HEK293 (cell line): ENCODE measurements around the gene RAP1A.
"Not testable (repeated sequence)": the region's sequence is repeated elsewhere in the genome, so short reads cannot be mapped to it uniquely, and the experiment has no call there.

Experiments used
- CTCF ChIA-PET: fragments of 350-600 bp; formaldehyde crosslinking; extraction: SDS; loops from one replicate; lab custom pipeline; 2021; ENCODE audit warnings: antibody characterized with exemption; lab: Yijun Ruan, JAX
- POLR2A ChIA-PET: fragments of 300-600 bp; formaldehyde crosslinking; extraction: SDS; loops from one replicate; lab custom pipeline; 2020; ENCODE audit warnings: antibody characterized with exemption, inconsistent platforms; lab: Yijun Ruan, JAX
- H3K27ac ChIP-seq: fragments of 200-500 bp; sonication (Bioruptor generic); 2 replicates; pipeline ENCODE4 v1.5.1; 2014; ENCODE audit warnings: low read depth, low read length, control low read depth, inconsistent platforms; ENCODE audit errors: extremely low read depth
- H3K36me3 ChIP-seq, 2 experiments: fragments of 200-500 bp in 1 of 2; sonication (Bioruptor generic) in 1 of 2; 1 replicate in 1 of 2; 2 replicates in 1 of 2; pipeline ENCODE4 v1.5.1; 2014 to 2017; ENCODE audit warnings: inconsistent platforms in 2 of 2, low read length in 2 of 2; ENCODE audit not compliant: control insufficient read depth in 2 of 2, insufficient read depth in 1 of 2
- H3K4me1 ChIP-seq: fragments of 200-500 bp; sonication (Bioruptor generic); 2 replicates; pipeline ENCODE4 v1.5.1; 2014; ENCODE audit warnings: mild to moderate bottlenecking, low read length, inconsistent platforms; ENCODE audit not compliant: control insufficient read depth, insufficient read depth
- H3K4me3 ChIP-seq: 2 replicates; pipeline ENCODE4 v1.5.1; 2011; ENCODE audit warnings: low read depth, mild to moderate bottlenecking, control low read depth, low read length, moderate library complexity
- H3K9me3 ChIP-seq: fragments of 200-500 bp; sonication (Bioruptor generic); 2 replicates; pipeline ENCODE4 v1.5.1; 2014; ENCODE audit warnings: low read depth, low read length, inconsistent platforms; ENCODE audit not compliant: control insufficient read depth, insufficient read depth
- GLIS1 ChIP-seq: fragments of 450-650 bp; formaldehyde crosslinking; IDR thresholded peaks from 2 replicates; pipeline ENCODE4 v1.5.1; 2016; ENCODE audit warnings: missing biosample characterization, missing genetic modification characterization
- GLIS2 ChIP-seq: fragments of 450-650 bp; formaldehyde crosslinking; IDR thresholded peaks from 2 replicates; pipeline ENCODE4 v1.5.1; 2016; ENCODE audit warnings: missing biosample characterization, missing genetic modification characterization
- KLF9 ChIP-seq: fragments of 450-650 bp; formaldehyde crosslinking; IDR thresholded peaks from 2 replicates; pipeline ENCODE4 v1.5.1; 2016; ENCODE audit warnings: missing biosample characterization, missing genetic modification characterization, low read depth
- MYNN ChIP-seq: fragments of 450-650 bp; formaldehyde crosslinking; IDR thresholded peaks from 2 replicates; pipeline ENCODE4 v1.5.1; 2016; ENCODE audit warnings: missing biosample characterization, missing genetic modification characterization, borderline replicate concordance
- OSR2 ChIP-seq: fragments of 450-650 bp; formaldehyde crosslinking; IDR thresholded peaks from 2 replicates; pipeline ENCODE4 v1.5.1; 2016; ENCODE audit warnings: missing biosample characterization, missing genetic modification characterization
- SETDB1 ChIP-seq: IDR thresholded peaks from one replicate; pipeline ENCODE4 v1.6.1; 2017; ENCODE audit warnings: mild to moderate bottlenecking, low read length, moderate library complexity, mixed read lengths; ENCODE audit not compliant: insufficient read length
- ZFHX2 ChIP-seq: fragments of 450-650 bp; formaldehyde crosslinking; conservative IDR thresholded peaks from 2 replicates; pipeline ENCODE4 v1.5.1; 2016; ENCODE audit warnings: missing biosample characterization, missing genetic modification characterization
- ZFP69B ChIP-seq: fragments of 450-650 bp; formaldehyde crosslinking; IDR thresholded peaks from 2 replicates; pipeline ENCODE4 v1.5.1; 2016; ENCODE audit warnings: missing biosample characterization, missing genetic modification characterization
- ZNF146 ChIP-seq: fragments of 450-650 bp; formaldehyde crosslinking; IDR thresholded peaks from 2 replicates; pipeline ENCODE4 v1.5.1; 2016; ENCODE audit warnings: missing biosample characterization, missing genetic modification characterization
- ZNF169 ChIP-seq: fragments of 450-650 bp; formaldehyde crosslinking; IDR thresholded peaks from 2 replicates; pipeline ENCODE4 v1.5.1; 2016; ENCODE audit warnings: missing biosample characterization, missing genetic modification characterization
- ZNF175 ChIP-seq: fragments of 450-650 bp; formaldehyde crosslinking; IDR thresholded peaks from 2 replicates; pipeline ENCODE4 v1.5.1; 2016; ENCODE audit warnings: missing biosample characterization, missing genetic modification characterization
- ZNF23 ChIP-seq: fragments of 450-650 bp; formaldehyde crosslinking; IDR thresholded peaks from 2 replicates; pipeline ENCODE4 v1.5.1; 2016; ENCODE audit warnings: missing biosample characterization, missing genetic modification characterization, borderline replicate concordance
- ZNF624 ChIP-seq: fragments of 450-650 bp; formaldehyde crosslinking; IDR thresholded peaks from 2 replicates; pipeline ENCODE4 v1.5.1; 2017; ENCODE audit warnings: missing biosample characterization, missing genetic modification characterization
- ZNF660 ChIP-seq: fragments of 450-650 bp; IDR thresholded peaks from 2 replicates; pipeline ENCODE4 v1.5.1; 2018; ENCODE audit warnings: missing biosample characterization, mild to moderate bottlenecking, missing genetic modification characterization
- ZNF777 ChIP-seq: fragments of 450-650 bp; formaldehyde crosslinking; IDR thresholded peaks from 2 replicates; pipeline ENCODE4 v1.5.1; 2017; ENCODE audit warnings: missing biosample characterization, missing genetic modification characterization, borderline replicate concordance
- ZNF785 ChIP-seq: fragments of 450-650 bp; formaldehyde crosslinking; IDR thresholded peaks from 2 replicates; pipeline ENCODE4 v1.5.1; 2016; ENCODE audit warnings: missing biosample characterization, missing genetic modification characterization
- TF ChIP-seq, protein P1 (sequence below): fragments of 450-650 bp; formaldehyde crosslinking; IDR thresholded peaks from 2 replicates; pipeline ENCODE4 v1.5.1; 2016; ENCODE audit warnings: missing biosample characterization, missing genetic modification characterization
- TF ChIP-seq, protein P2 (sequence below): sonication (generic); formaldehyde crosslinking; IDR thresholded peaks from 2 replicates; pipeline ENCODE4 v1.8.1; 2022; ENCODE audit warnings: mild to moderate bottlenecking, moderate library complexity, missing genetic modification reagents

Gene RAP1A

DNA sequence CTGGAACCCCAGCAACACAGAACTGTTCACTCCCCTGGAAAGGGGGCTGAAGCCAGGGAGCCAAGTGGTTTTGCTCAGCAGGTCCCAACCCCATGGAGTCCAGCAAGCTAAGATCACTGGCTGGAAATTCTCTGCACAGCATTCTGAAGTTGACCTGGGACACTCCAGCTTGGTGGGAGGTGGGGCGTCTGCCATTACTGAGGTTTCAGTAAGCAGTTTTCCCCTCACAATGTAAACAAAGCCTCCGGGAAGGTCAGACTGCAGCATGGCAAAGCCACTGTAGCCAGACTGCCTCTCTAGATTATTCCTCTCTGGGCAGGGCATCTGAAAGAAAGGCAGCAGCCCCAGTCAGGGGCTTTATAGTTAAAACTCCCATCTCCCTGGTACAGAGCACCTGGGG is 60.0 kb downstream of the RAP1A start:
- TF ChIP-seq MYNN (tag by site-specific recombination) (no peak), ZNF785 (tag by site-specific recombination) (no peak), GLIS2 (tag by site-specific recombination) (no peak), ZFHX2 (tag by site-specific recombination) (no peak), ZNF23 (tag by site-specific recombination) (no peak), KLF9 (tag by site-specific recombination) (no peak), ZNF175 (tag by site-specific recombination) (no peak), ZNF660 (tag by site-specific recombination) (no peak), ZNF169 (tag by site-specific recombination) (no peak), ZFP69B (no peak), ZNF777 (no peak), ZNF624 (tag by site-specific recombination) (no peak)
- TF ChIP-seq, protein P1, sequence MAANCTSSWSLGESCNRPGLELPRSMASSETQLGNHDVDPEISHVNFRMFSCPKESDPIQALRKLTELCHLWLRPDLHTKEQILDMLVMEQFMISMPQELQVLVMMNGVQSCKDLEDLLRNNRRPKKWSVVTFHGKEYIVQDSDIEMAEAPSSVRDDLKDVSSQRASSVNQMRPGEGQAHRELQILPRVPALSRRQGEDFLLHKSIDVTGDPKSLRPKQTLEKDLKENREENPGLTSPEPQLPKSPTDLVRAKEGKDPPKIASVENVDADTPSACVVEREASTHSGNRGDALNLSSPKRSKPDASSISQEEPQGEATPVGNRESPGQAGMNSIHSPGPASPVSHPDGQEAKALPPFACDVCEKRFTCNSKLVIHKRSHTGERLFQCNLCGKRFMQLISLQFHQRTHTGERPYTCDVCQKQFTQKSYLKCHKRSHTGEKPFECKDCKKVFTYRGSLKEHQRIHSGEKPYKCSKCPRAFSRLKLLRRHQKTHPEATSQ (tag by site-specific recombination) = no peak
- TF ChIP-seq, protein P2, sequence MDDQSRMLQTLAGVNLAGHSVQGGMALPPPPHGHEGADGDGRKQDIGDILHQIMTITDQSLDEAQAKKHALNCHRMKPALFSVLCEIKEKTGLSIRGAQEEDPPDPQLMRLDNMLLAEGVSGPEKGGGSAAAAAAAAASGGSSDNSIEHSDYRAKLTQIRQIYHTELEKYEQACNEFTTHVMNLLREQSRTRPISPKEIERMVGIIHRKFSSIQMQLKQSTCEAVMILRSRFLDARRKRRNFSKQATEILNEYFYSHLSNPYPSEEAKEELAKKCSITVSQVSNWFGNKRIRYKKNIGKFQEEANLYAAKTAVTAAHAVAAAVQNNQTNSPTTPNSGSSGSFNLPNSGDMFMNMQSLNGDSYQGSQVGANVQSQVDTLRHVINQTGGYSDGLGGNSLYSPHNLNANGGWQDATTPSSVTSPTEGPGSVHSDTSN (CRISPR knock-in tag) = no peak
- ChIA-PET CTCF (no interaction called here), POLR2A (no interaction called here)
- H3K9me3 ChIP-seq = no peaks in the 10 kb centered on the region
- no peak overlapping the region for H3K27ac ChIP-seq
- H3K36me3 ChIP-seq = peaks cover 0 to 8% of the 10 kb centered on the region in 2 experiments; a peak in 1 of 3 replicates
- no peaks in the 10 kb centered on the region for H3K4me1 ChIP-seq
- no peak overlapping the region for H3K4me3 ChIP-seq

- H3K36me3 ChIP-seq, H3K4me1 ChIP-seq, H3K4me3 ChIP-seq, H3K27ac ChIP-seq, H3K9me3 ChIP-seq, CTCF ChIA-PET, POLR2A ChIA-PET: not testable (repeated sequence)
Measured at GRCh38 chr1:111680212-111680800, 60.7 kb downstream of the RAP1A start.

DNA sequence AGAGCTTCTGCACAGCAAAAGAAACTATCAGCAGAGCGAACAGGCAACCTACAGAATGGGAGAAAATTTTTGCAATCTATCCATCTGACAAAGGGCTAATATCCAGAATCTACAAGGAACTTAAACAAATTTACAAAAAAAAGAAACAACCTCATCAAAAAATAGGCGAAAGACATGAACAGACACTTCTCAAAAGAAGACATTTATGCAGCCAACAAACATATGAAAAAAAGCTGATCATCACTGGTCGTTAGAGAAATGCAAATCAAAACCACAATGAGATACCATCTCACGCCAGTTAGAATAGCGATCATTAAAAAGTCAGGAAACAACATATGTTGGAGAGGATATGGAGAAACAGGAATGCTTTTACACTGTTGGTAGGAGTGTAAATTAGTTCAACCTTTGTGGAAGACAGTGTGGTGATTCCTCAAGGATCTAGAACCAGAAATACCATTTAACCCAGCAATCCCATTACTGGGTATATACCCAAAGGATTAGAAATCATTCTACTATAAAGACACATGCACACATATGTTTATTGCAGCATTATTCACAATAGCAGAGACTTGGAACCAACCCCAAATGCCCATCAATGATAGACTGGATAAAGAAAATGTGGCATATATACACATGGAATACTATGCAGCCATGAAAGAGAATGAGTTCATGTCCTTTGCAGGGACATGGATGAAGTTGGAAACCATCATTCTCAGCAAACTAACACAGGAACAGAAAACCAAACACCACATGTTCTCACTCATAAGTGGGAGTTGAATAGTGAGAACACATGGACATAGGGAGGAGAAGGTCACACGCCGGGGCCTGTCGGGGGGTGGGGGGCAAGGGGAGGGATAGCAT is 65.9 kb downstream of the RAP1A start:
- H3K9me3 ChIP-seq, POLR2A ChIA-PET, H3K4me3 ChIP-seq, H3K4me1 ChIP-seq, H3K27ac ChIP-seq, H3K36me3 ChIP-seq: not testable (repeated sequence)
- CTCF ChIA-PET = interaction anchor here (0.6 kb wide), 1 partner anchor 20 kb away, joined by 5 read pairs; no protein-coding TSS in a partner anchor
- TF ChIP-seq ZNF146 (tag by site-specific recombination) = peak; percentile 80

GRCh38 chr1:111690306-111690617 is 70.7 kb downstream of the RAP1A start:
- Histone ChIP-seq H3K4me3 (no peak overlapping the region), H3K9me3 (no peaks in the 10 kb centered on the region), H3K36me3 (peaks cover 0 to 15% of the 10 kb centered on the region in 2 experiments; a peak in 1 of 3 replicates), H3K27ac (no peak overlapping the region), H3K4me1 (peaks cover 7% of the 10 kb centered on the region)
- 0 out of 2 replicates have a peak, but pooled peaks have one; percentile 1 for TF ChIP-seq OSR2 (tag by site-specific recombination)
- TF ChIP-seq GLIS1 = peak; percentile 27; the same call in 1 of the 2 replicates
- no peak for TF ChIP-seq SETDB1
- no peak for TF ChIP-seq ZNF23 (tag by site-specific recombination)
- POLR2A ChIA-PET = no interaction called here
- CTCF ChIA-PET = interaction anchor here (0.5 to 1.6 kb wide), 6 partner anchors 12 to 237 kb away, joined by 3 to 8 read pairs (median 4); no protein-coding TSS in a partner anchor
